Cardiac muscle cell (in vitro differentiated cells and primary cell): ENCODE data around the gene CD4. TPM values are rescaled to one million over a fixed set of nuclear protein-coding genes. Genes with fewer than 3 reads are reported as not detected.

Source experiments
- DNase-seq, 2 donors: peaks; one replicate each; pipeline versions ENCODE4 v3.0.0 to v3.0.0-alpha.2; 2010 to 2017; ENCODE audit warnings: low read depth in 1 of 2, low spot score in 1 of 2
- H3K27ac ChIP-seq: fragments of 200-600 bp; sonication (generic); 2 replicates; pipeline ENCODE4 v1.5.1; 2016
- H3K27me3 ChIP-seq: fragments of 200-600 bp; sonication (generic); 2 replicates; pipeline ENCODE4 v1.6.0; 2016; ENCODE audit warnings: control low read depth
- H3K36me3 ChIP-seq: fragments of 200-600 bp; sonication (generic); 2 replicates; pipeline ENCODE4 v1.5.1; 2016; ENCODE audit warnings: control low read depth
- H3K4me1 ChIP-seq: fragments of 200-600 bp; sonication (generic); 2 replicates; pipeline ENCODE4 v1.8.1; 2017; ENCODE audit warnings: low read depth, mild to moderate bottlenecking, mixed run types
- H3K4me3 ChIP-seq: fragments of 200-600 bp; sonication (generic); 2 replicates; pipeline ENCODE4 v1.5.1; 2016; ENCODE audit warnings: mild to moderate bottlenecking
- H3K9me3 ChIP-seq: fragments of 200-600 bp; sonication (generic); 2 replicates; pipeline ENCODE4 v1.5.1; 2017; ENCODE audit warnings: low read depth, mild to moderate bottlenecking, control low read depth
- CTCF ChIP-seq: IDR thresholded peaks from 2 replicates; pipeline ENCODE4 v1.5.1; 2012; ENCODE audit warnings: low read depth, mild to moderate bottlenecking, low read length
- polyA plus RNA-seq: library from polyadenylated mRNA; unstranded; fragments of >200 nt; fragmentation: Nextera tagmentation; extraction: Ambion mirVana; gene quantifications from 2 replicates; pipeline ENCODE4 v1.2.1, GENCODE V29; 2016
- total RNA-seq: library from RNA; depleted of rRNA; stranded (reverse); fragments of >200 nt; gene quantifications from 2 replicates; pipeline ENCODE4 v1.2.3, GENCODE V29; 2016

Gene CD4
- total and polyA plus RNA-seq, 2 experiments from 2014 or later, result 3.3 to 5.9 TPM

GRCh38 chr12:6826734-6827436 is 37.6 kb downstream of the CD4 start:
- Histone ChIP-seq H3K9me3 (no peaks in the 10 kb centered on the region), H3K4me3 (no peak overlapping the region), H3K27me3 (no peaks in the 10 kb centered on the region), H3K4me1 (peaks cover 17% of the 10 kb centered on the region), H3K36me3 (peaks cover 9% of the 10 kb centered on the region), H3K27ac (peak overlapping the region; percentile 49)
- no peak for DNase-seq
- no peak for TF ChIP-seq CTCF

- H3K36me3 ChIP-seq, result peaks cover 13% of the 10 kb centered on the region
- TF ChIP-seq CTCF, result no peak
- H3K27ac ChIP-seq, result peak overlapping the region; percentile 49
- H3K27me3 ChIP-seq, result no peaks in the 10 kb centered on the region
- no peaks in the 10 kb centered on the region for H3K9me3 ChIP-seq
- H3K4me3 ChIP-seq, result no peak overlapping the region
- peaks cover 11% of the 10 kb centered on the region for H3K4me1 ChIP-seq
- DNase-seq, result peak; percentile 83 to 91
These were observed 38.1 kb downstream of the CD4 start for GRCh38 chr12:6827437-6827911.

- TF ChIP-seq CTCF, result no peak
- Histone ChIP-seq H3K9me3 (no peaks in the 10 kb centered on the region), H3K4me3 (peak within 1 kb of the TSS; percentile 61), H3K36me3 (peaks cover 14% of the 10 kb centered on the region), H3K27ac (peak within 1 kb of the TSS; percentile 75), H3K4me1 (peaks cover 9% of the 10 kb centered on the region), H3K27me3 (no peaks in the 10 kb centered on the region)
- DNase-seq, result peak; percentile 56 to 63
These were observed 38.9 kb downstream of the CD4 start, which contains the start of gene P3H3 for GRCh38 chr12:6827982-6828780. TSS of gene P3H3 (plus strand) at chr12:6828407. CDS start at chr12:6828441, 34 bp downstream.

GRCh38 chr12:6828781-6829535 is 39.6 kb downstream of the CD4 start:
- peak overlapping the region; percentile 75 for H3K27ac ChIP-seq
- peak overlapping the region; percentile 61 for H3K4me3 ChIP-seq
- H3K27me3 ChIP-seq, result no peaks in the 10 kb centered on the region
- DNase-seq, result peak; percentile 60 to 72
- peaks cover 18% of the 10 kb centered on the region for H3K36me3 ChIP-seq
- TF ChIP-seq CTCF, result no peak
- H3K9me3 ChIP-seq, result no peaks in the 10 kb centered on the region
- H3K4me1 ChIP-seq, result peaks cover 9% of the 10 kb centered on the region

GRCh38 chr12:6829536-6830220 is 40.4 kb downstream of the CD4 start:
- DNase-seq, result peak in 1 of 2 donors; percentile 54
- peak overlapping the region; percentile 75 for H3K27ac ChIP-seq
- no peaks in the 10 kb centered on the region for H3K9me3 ChIP-seq

More at GRCh38 chr12:6829536-6830220, 40.4 kb downstream of the CD4 start:
- TF ChIP-seq CTCF, result peak; percentile 20
- Histone ChIP-seq H3K4me1 (peaks cover 9% of the 10 kb centered on the region), H3K36me3 (peaks cover 20% of the 10 kb centered on the region), H3K27me3 (no peaks in the 10 kb centered on the region), H3K4me3 (peak overlapping the region; percentile 61)
